SU-DHL-6 (cell line): ENCODE measurements around the gene STK11.

Experiments used
- H2AFZ ChIP-seq: fragments of 200-600 bp; sonication (generic); 2 replicates; pipeline ENCODE4 v1.6.1; 2014; ENCODE audit warnings: low read depth, mild to moderate bottlenecking, moderate library complexity, mixed read lengths, antibody characterized with exemption, low read length; ENCODE audit not compliant: severe bottlenecking
- H3F3A ChIP-seq: fragments of 200-600 bp; shearing (Covaris generic); 2 replicates; pipeline ENCODE4 v1.6.0; 2016; ENCODE audit warnings: antibody characterized with exemption, mild to moderate bottlenecking; ENCODE audit not compliant: insufficient read depth
- H3K27ac ChIP-seq: fragments of 200-600 bp; sonication (generic); 2 replicates; pipeline ENCODE4 v1.5.1; 2016; ENCODE audit warnings: low read depth, mild to moderate bottlenecking, low read length, moderate library complexity, mixed read lengths
- H3K27me3 ChIP-seq: fragments of 200-600 bp; sonication (generic), shearing (Covaris generic); 2 replicates; pipeline ENCODE4 v1.6.0; 2014; ENCODE audit warnings: mild to moderate bottlenecking, low read length
- H3K36me3 ChIP-seq: fragments of 200-600 bp; sonication (generic); 2 replicates; pipeline ENCODE4 v1.6.1; 2014; ENCODE audit warnings: mild to moderate bottlenecking, low read length, mixed read lengths
- H3K4me2 ChIP-seq: fragments of 300-600, 200-600 bp; shearing (Covaris generic), sonication (generic); 2 replicates; pipeline ENCODE4 v1.6.0; 2014; ENCODE audit warnings: low read length, low read depth, mild to moderate bottlenecking; ENCODE audit not compliant: poor library complexity, severe bottlenecking
- H3K4me3 ChIP-seq: fragments of 200-600 bp; sonication (generic); 2 replicates; pipeline ENCODE4 v1.5.1; 2014; ENCODE audit warnings: antibody characterized with exemption, low read length, mild to moderate bottlenecking, mixed read lengths; ENCODE audit not compliant: insufficient read depth, poor library complexity, severe bottlenecking
- H3K79me2 ChIP-seq: fragments of 200-600 bp; sonication (generic); 2 replicates; pipeline ENCODE4 v1.6.1; 2014; ENCODE audit warnings: mild to moderate bottlenecking, low read length, moderate library complexity; ENCODE audit not compliant: insufficient read depth
- H3K9ac ChIP-seq: fragments of 200-600 bp; sonication (generic); 2 replicates; pipeline ENCODE4 v1.7.0; 2014; ENCODE audit warnings: mild to moderate bottlenecking, low read length
- H3K9me2 ChIP-seq: fragments of 200-600 bp; sonication (generic); replicated peaks from 2 replicates; pipeline ENCODE4 v1.6.1; 2014; ENCODE audit warnings: low read length; ENCODE audit not compliant: insufficient read depth
- H3K9me3 ChIP-seq: fragments of 200-600 bp; sonication (generic); 2 replicates; pipeline ENCODE4 v1.6.1; 2014; ENCODE audit warnings: low read length, mixed read lengths; ENCODE audit not compliant: insufficient read depth
- H4K20me1 ChIP-seq: fragments of 200-600 bp; sonication (generic); 2 replicates; pipeline ENCODE4 v1.6.1; 2014; ENCODE audit warnings: low read depth, mild to moderate bottlenecking, antibody characterized with exemption, low read length, moderate library complexity, mixed read lengths
- EZH2phosphoT487 ChIP-seq: fragments of 200-600 bp; sonication (generic), shearing (Covaris generic); conservative IDR thresholded peaks from 2 replicates; pipeline ENCODE4 v1.6.1; 2018; ENCODE audit warnings: mild to moderate bottlenecking, antibody characterized with exemption, low read length, moderate library complexity, mixed read lengths
- TF ChIP-seq, protein P1 (sequence below): fragments of 200-600 bp; sonication (generic); IDR thresholded peaks from one replicate; pipeline ENCODE4 v1.5.1; 2017; ENCODE audit warnings: antibody characterized with exemption, mild to moderate bottlenecking, low read length, moderate library complexity; ENCODE audit not compliant: insufficient read depth, poor library complexity, severe bottlenecking

Gene STK11

GRCh38 chr19:1255186-1256161 is 49.9 kb downstream of the STK11 start:
- no peaks in the 10 kb centered on the region for H3K36me3 ChIP-seq
- H3F3A ChIP-seq = peaks cover 43% of the 10 kb centered on the region
- no peak overlapping the region for H3K4me2 ChIP-seq
- no peak overlapping the region for H3K9ac ChIP-seq
- no peaks in the 10 kb centered on the region for H4K20me1 ChIP-seq
- no peaks in the 10 kb centered on the region for H3K9me2 ChIP-seq
- no peaks in the 10 kb centered on the region for H3K27me3 ChIP-seq
- TF ChIP-seq EZH2phosphoT487 = no peak
- TF ChIP-seq, protein P1, sequence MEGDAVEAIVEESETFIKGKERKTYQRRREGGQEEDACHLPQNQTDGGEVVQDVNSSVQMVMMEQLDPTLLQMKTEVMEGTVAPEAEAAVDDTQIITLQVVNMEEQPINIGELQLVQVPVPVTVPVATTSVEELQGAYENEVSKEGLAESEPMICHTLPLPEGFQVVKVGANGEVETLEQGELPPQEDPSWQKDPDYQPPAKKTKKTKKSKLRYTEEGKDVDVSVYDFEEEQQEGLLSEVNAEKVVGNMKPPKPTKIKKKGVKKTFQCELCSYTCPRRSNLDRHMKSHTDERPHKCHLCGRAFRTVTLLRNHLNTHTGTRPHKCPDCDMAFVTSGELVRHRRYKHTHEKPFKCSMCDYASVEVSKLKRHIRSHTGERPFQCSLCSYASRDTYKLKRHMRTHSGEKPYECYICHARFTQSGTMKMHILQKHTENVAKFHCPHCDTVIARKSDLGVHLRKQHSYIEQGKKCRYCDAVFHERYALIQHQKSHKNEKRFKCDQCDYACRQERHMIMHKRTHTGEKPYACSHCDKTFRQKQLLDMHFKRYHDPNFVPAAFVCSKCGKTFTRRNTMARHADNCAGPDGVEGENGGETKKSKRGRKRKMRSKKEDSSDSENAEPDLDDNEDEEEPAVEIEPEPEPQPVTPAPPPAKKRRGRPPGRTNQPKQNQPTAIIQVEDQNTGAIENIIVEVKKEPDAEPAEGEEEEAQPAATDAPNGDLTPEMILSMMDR = no peak
- H3K4me3 ChIP-seq = no peak overlapping the region
- H3K79me2 ChIP-seq = peaks cover 23% of the 10 kb centered on the region
- no peaks in the 10 kb centered on the region for H3K9me3 ChIP-seq
- H3K27ac ChIP-seq = no peak overlapping the region
- no peak overlapping the region for H2AFZ ChIP-seq

GRCh38 chr19:1256646-1257474 is 51.3 kb downstream of the STK11 start:
- Histone ChIP-seq H3K4me3 (no peak overlapping the region), H3K9me2 (no peaks in the 10 kb centered on the region), H3K9ac (no peak overlapping the region), H3K79me2 (peaks cover 10% of the 10 kb centered on the region; the same call in 1 of the 2 replicates), H3F3A (peaks cover 34% of the 10 kb centered on the region), H3K27me3 (no peaks in the 10 kb centered on the region), H4K20me1 (no peaks in the 10 kb centered on the region), H2AFZ (no peak overlapping the region), H3K36me3 (no peaks in the 10 kb centered on the region), H3K4me2 (no peak overlapping the region), H3K9me3 (no peaks in the 10 kb centered on the region), H3K27ac (no peak overlapping the region)
- no peak for TF ChIP-seq EZH2phosphoT487
- TF ChIP-seq, protein P1 = no peak

DNA sequence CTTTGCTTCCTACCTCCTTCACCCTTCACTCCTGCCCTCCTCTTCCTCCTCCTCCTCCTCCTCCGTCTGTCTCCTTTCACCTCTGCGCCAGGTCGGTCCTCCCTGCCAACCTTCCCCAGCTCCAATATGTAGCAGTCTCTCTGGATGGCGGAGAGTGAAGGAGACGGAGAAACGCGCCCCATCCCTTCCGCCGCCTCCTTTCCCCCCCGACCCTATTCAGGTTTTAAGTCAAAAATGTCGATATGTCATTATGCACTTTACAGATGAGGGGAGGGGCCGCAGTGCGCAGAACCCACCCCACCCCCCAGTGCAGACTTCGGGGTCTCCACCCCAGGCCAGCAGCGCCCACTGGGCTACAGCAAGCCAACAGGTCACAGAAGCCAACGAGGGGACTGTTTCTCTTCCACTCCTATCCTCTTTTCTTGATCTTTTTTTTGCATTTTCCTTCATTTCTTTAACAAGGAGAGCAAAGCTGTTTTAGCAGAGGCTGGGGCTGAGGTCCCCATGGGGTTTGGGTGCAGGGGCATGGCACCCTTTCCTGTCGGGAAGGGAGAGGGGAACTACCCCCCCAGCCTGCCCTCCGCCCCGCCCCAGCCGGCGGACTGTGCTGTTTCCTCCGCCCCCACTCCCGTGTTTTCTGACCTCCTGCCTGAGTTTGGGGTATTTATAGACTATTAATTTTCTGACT is 52.0 kb downstream of the STK11 start:
- H3K9me3 ChIP-seq = no peaks in the 10 kb centered on the region
- peaks cover 40% of the 10 kb centered on the region for H3F3A ChIP-seq
- peak overlapping the region; percentile 91 for H3K27ac ChIP-seq
- peaks cover 9% of the 10 kb centered on the region; the same call in 1 of the 2 replicates for H3K79me2 ChIP-seq
- no peak overlapping the region for H3K9ac ChIP-seq
- no peak for TF ChIP-seq EZH2phosphoT487
- TF ChIP-seq, protein P1 = no peak
- no peak overlapping the region for H2AFZ ChIP-seq
- peak overlapping the region; percentile 70 for H3K4me2 ChIP-seq
- H3K9me2 ChIP-seq = no peaks in the 10 kb centered on the region
- no peaks in the 10 kb centered on the region for H4K20me1 ChIP-seq
- H3K27me3 ChIP-seq = no peaks in the 10 kb centered on the region
- H3K4me3 ChIP-seq = no peak overlapping the region
- H3K36me3 ChIP-seq = no peaks in the 10 kb centered on the region
